HEK293T (cell line): ENCODE measurements around the gene MYL3.

Experiments
- ELF4 ChIP-seq: fragments of 450-650 bp; IDR thresholded peaks from 2 replicates; pipeline ENCODE4 v1.6.1; 2017; ENCODE audit warnings: antibody characterized with exemption
- FOXA1 ChIP-seq: fragments of 450-650 bp; IDR thresholded peaks from 2 replicates; pipeline ENCODE4 v1.6.1; 2016; ENCODE audit warnings: mild to moderate bottlenecking
- FOXM1 ChIP-seq: fragments of 450-650 bp; IDR thresholded peaks from 2 replicates; pipeline ENCODE4 v1.6.1; 2017; ENCODE audit warnings: mild to moderate bottlenecking, borderline replicate concordance
- LEF1 ChIP-seq: fragments of 450-650 bp; IDR thresholded peaks from 2 replicates; pipeline ENCODE4 v1.6.1; 2017; ENCODE audit warnings: mild to moderate bottlenecking, borderline replicate concordance
- SUZ12 ChIP-seq: fragments of 450-650 bp; IDR thresholded peaks from 2 replicates; pipeline ENCODE4 v1.6.1; 2016; ENCODE audit warnings: mild to moderate bottlenecking
- TARDBP ChIP-seq: fragments of 450-650 bp; IDR thresholded peaks from 2 replicates; pipeline ENCODE4 v1.6.1; 2016

DNA sequence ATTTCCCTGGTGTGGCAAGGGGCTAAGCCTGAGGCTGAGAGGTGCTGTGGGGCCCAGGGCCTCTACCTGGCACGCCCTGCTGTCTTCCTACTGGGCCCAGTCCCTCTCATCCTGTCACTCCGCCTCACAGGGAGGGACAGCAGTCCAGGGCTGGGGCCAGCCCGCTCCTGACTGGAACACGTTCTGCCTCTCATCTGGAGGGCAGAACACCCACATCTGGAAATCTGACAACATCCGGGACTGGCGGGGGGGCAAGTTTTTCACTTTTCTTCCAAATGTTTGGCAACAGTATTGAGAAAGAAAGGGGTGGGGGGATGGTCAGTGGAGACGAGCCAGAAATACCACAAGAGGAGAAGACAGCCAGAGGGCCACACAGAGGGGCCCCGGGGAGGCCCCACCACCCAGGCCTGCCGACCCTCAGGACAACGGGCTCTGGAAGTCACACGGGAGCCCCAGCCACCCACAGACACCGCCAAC, 1.8 kb upstream of the MYL3 start:
- no peak for TF ChIP-seq LEF1
- TF ChIP-seq FOXA1 = no peak
- no peak for TF ChIP-seq FOXM1
- TF ChIP-seq TARDBP = no peak
- TF ChIP-seq SUZ12 = no peak
- no peak for TF ChIP-seq ELF4
